Liver (tissue), 9 donors: ENCODE measurements around the gene ZNF600. TPM values are rescaled to one million over a fixed set of nuclear protein-coding genes. Genes with fewer than 3 reads are reported as not detected.
"Not testable (repeated sequence)": the region's sequence is repeated elsewhere in the genome, so short reads cannot be mapped to it uniquely, and the experiment has no call there.

Source experiments
- DNase-seq: peaks from one replicate; pipeline ENCODE4 v3.0.0-alpha.2; 2017; ENCODE audit warnings: low spot score
- H3K27ac ChIP-seq, 2 donors: one replicate each; pipeline ENCODE4 v1.7.0; 2013; ENCODE audit warnings: inconsistent platforms in 2 of 2, low read length in 2 of 2, control low read depth in 1 of 2, low read depth in 1 of 2, mild to moderate bottlenecking in 1 of 2
- H3K27me3 ChIP-seq, 4 donors: one replicate each; pipeline versions ENCODE4 v1.6.1 to v1.7.0; 2013; ENCODE audit warnings: low read length in 3 of 4, inconsistent platforms in 1 of 4, mild to moderate bottlenecking in 1 of 4, moderate library complexity in 1 of 4; ENCODE audit not compliant: control insufficient read depth in 4 of 4, insufficient read depth in 4 of 4
- H3K36me3 ChIP-seq, 4 donors: one replicate each; pipeline versions ENCODE4 v1.6.1 to v1.7.0; 2013; ENCODE audit warnings: low read length in 3 of 4, mild to moderate bottlenecking in 3 of 4, low read depth in 1 of 4, moderate library complexity in 1 of 4; ENCODE audit not compliant: control insufficient read depth in 4 of 4, insufficient read depth in 3 of 4
- H3K4me1 ChIP-seq, 4 donors: one replicate each; pipeline versions ENCODE4 v1.6.1 to v1.7.0; 2013; ENCODE audit warnings: low read length in 3 of 4, mild to moderate bottlenecking in 3 of 4, moderate library complexity in 1 of 4; ENCODE audit not compliant: control insufficient read depth in 4 of 4, insufficient read depth in 4 of 4
- H3K4me3 ChIP-seq, 3 donors: one replicate each; pipeline versions ENCODE4 v1.6.1 to v1.7.0; 2013; ENCODE audit warnings: low read length in 3 of 3, control low read depth in 1 of 3, low read depth in 1 of 3, mild to moderate bottlenecking in 1 of 3
- H3K9ac ChIP-seq, 2 donors: one replicate each; pipeline ENCODE4 v1.7.0; 2013; ENCODE audit warnings: low read length in 2 of 2, mild to moderate bottlenecking in 2 of 2, moderate library complexity in 2 of 2, control low read depth in 1 of 2, low read depth in 1 of 2
- H3K9me3 ChIP-seq, 4 donors: one replicate each; pipeline versions ENCODE4 v1.6.1 to v1.7.0; 2013; ENCODE audit warnings: low read length in 3 of 4; ENCODE audit not compliant: control insufficient read depth in 4 of 4
- EGR1 ChIP-seq, 2 donors: IDR thresholded peaks; 2 replicates each; pipeline ENCODE4 v1.6.1; 2016 to 2018; ENCODE audit warnings: antibody characterized with exemption in 2 of 2, low read depth in 2 of 2
- FOXA1 ChIP-seq: IDR thresholded peaks from 2 replicates; pipeline ENCODE4 v1.6.1; 2016; ENCODE audit warnings: antibody characterized with exemption
- FOXA2 ChIP-seq: IDR thresholded peaks from 2 replicates; pipeline ENCODE4 v1.6.1; 2016; ENCODE audit warnings: antibody characterized with exemption
- GABPA ChIP-seq, 2 donors: IDR thresholded peaks in 1 of 2; conservative IDR thresholded peaks in 1 of 2; 2 replicates each; pipeline ENCODE4 v1.6.1; 2016; ENCODE audit warnings: antibody characterized with exemption in 2 of 2, mild to moderate bottlenecking in 1 of 2, moderate library complexity in 1 of 2
- HNF4A ChIP-seq, 2 donors: conservative IDR thresholded peaks; 2 replicates each; pipeline ENCODE4 v1.6.1; 2016; ENCODE audit warnings: antibody characterized with exemption in 2 of 2, mild to moderate bottlenecking in 2 of 2
- HNF4G ChIP-seq: IDR thresholded peaks from 2 replicates; pipeline ENCODE4 v1.6.1; 2016; ENCODE audit warnings: antibody characterized with exemption
- JUND ChIP-seq, 2 donors: IDR thresholded peaks; 2 replicates each; pipeline ENCODE4 v1.6.1; 2016; ENCODE audit warnings: antibody characterized with exemption in 2 of 2
- NR2F2 ChIP-seq: IDR thresholded peaks from 2 replicates; pipeline ENCODE4 v1.6.1; 2016; ENCODE audit warnings: antibody characterized with exemption
- RAD21 ChIP-seq, 2 donors: IDR thresholded peaks; 2 replicates each; pipeline ENCODE4 v1.6.1; 2016; ENCODE audit warnings: antibody characterized with exemption in 2 of 2, mild to moderate bottlenecking in 2 of 2
- RXRA ChIP-seq, 2 donors: IDR thresholded peaks; 2 replicates each; pipeline ENCODE4 v1.6.1; 2017 to 2018; ENCODE audit warnings: antibody characterized with exemption in 2 of 2, mild to moderate bottlenecking in 1 of 2
- SP1 ChIP-seq: IDR thresholded peaks from 2 replicates; pipeline ENCODE4 v1.6.1; 2018; ENCODE audit warnings: antibody characterized with exemption, mild to moderate bottlenecking
- TAF1 ChIP-seq: conservative IDR thresholded peaks from 2 replicates; pipeline ENCODE4 v1.6.1; 2016; ENCODE audit warnings: antibody characterized with exemption, mild to moderate bottlenecking
- YY1 ChIP-seq: IDR thresholded peaks from 2 replicates; pipeline ENCODE4 v1.6.1; 2016; ENCODE audit warnings: antibody characterized with exemption, mild to moderate bottlenecking
- WGBS: extraction: QIAGEN DNeasy Blood & Tissue Kit; methylation state at CpG from one replicate; pipeline ENCODE4 v1.1.7; 2013; 5-methylcytosine and 5-hydroxymethylcytosine counted together
- polyA plus RNA-seq, 2 donors: library from polyadenylated mRNA; stranded (reverse) in 1 of 2; unstranded in 1 of 2; fragments of 200-250 nt in 1 of 2; fragments of >200 nt in 1 of 2; fragmentation: Nextera tagmentation in 1 of 2; extraction: Ambion mirVana in 1 of 2; gene quantifications; one replicate each; pipeline versions ENCODE4 v1.2.1 to v1.2.3, GENCODE V29; 2013 to 2015
- total RNA-seq, 2 donors: library from RNA; depleted of rRNA; stranded (reverse); fragments of >200 nt; gene quantifications; one replicate each; pipeline ENCODE4 v1.2.3, GENCODE V29; 2014
- TF ChIP-seq, protein P1 (sequence below): IDR thresholded peaks from 2 replicates; pipeline ENCODE4 v1.6.1; 2016; ENCODE audit warnings: antibody characterized with exemption
- TF ChIP-seq, protein P2 (sequence below): IDR thresholded peaks from 2 replicates; pipeline ENCODE4 v1.6.1; 2016; ENCODE audit warnings: antibody characterized with exemption, mild to moderate bottlenecking
- TF ChIP-seq, protein P3 (sequence below): IDR thresholded peaks from 2 replicates; pipeline ENCODE4 v1.6.1; 2016; ENCODE audit warnings: antibody characterized with exemption
- TF ChIP-seq, protein P4 (sequence below): fragments of 150-350 bp; IDR thresholded peaks from 2 replicates; pipeline ENCODE4 v1.5.1; 2017; ENCODE audit warnings: improper control_type of control experiment, low read depth, low read length; ENCODE audit not compliant: missing input control
- donor health status: healthy.
- donor health status: healthy.
- donor health status: healthy.
- donor health status: healthy.
- donor health status: healthy.

Gene ZNF600
- total and polyA plus RNA-seq, 4 donors = 1.4 to 2.1 (median 1.6) TPM

DNA sequence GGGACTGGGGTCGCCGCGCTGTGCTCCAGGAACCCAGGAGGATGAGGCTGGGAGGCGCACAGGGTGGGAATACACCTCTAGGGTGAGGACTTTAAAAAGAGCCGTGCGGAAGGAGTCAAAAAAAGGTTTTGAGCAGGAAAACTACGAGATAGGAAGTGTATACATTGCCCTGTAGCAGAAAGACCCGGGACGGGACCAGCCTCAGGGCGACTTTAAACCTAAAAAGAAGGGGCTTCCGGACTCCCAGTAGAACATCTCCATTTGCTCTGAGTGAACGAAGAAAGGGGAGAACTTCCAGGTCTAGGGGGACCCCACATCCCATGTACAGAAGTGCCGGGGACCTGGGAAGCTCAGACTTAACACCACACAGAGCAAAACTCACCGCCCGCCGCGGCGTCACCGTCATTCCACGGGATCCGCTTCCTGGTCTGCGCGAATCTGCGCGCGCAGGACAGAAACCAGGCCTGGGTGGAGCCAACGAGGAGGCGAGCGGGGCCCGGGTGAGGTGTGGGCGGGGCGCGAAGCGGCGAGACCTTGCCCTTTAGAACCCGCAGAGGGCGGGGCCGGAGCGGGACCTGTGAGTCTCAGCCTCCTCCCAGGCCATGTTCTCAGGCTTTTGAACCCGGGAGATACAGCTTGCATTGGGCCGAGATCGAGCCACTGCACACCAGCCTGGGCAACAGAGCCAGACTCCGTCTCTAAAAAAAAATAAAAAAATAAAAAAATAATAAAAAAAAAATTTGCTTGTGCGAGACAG is 34.8 kb upstream of the ZNF600 start, which contains the start of gene ZNF28:
TSS of gene ZNF28 (minus strand) at position 430 of the 757 bp plus-strand sequence. CDS start 3,675 bp downstream, outside the sequence.
- not testable (repeated sequence) for H3K27ac ChIP-seq
- DNase-seq = peak; percentile 62
- H3K4me3 ChIP-seq = peak within 1 kb of the TSS; percentile 40 to 59 (median 53)

DNA sequence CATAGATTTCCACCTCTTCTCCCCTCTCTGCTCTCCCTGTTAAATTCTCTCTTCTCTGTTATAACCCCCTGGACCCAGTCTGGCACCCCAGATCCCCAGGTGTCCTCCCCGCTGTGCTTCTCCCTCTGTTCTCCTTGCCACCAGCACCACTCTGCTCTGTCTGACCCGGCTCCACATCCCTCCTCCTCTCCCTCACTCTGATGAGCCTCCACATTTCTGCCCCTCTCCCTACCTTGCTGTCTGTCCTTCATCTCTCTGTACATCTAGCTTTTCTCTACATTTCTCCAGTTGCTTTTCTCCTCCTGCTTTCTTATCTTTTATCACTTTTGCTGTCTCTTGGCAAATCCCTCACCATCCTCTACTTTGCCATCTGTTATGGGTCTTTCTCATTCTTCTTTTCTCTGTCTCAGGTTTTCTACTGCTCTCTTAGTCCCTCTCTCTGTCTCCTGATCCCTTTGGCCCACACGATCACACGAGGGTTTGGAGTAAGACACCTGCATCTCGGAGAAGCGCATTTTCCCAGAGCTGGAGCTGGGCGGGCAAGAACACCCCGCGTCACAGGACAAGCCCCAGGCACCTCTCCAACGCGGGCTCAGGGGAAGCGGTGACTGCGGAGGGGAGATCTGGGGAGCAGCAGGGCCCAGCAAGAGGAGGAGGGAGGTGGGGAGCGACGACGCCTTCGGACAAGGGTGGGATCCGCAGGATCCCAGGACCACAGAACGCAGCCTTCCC is 34.0 kb upstream of the ZNF600 start:
- not testable (repeated sequence) for H3K4me1 ChIP-seq, H3K9ac ChIP-seq, H3K27ac ChIP-seq, H3K27me3 ChIP-seq, H3K36me3 ChIP-seq
- Histone ChIP-seq H3K4me3 (peak overlapping the region in 2 of 3 donors; percentile 40 to 53), H3K9me3 (peaks cover 2 to 11% (median 6%) of the 10 kb centered on the region in 4 donors)
- 12% methylated on average over 19 of the region's 19 CpGs for WGBS
- DNase-seq = peak; percentile 39

More for the DNA sequence above, 34.8 kb upstream of the ZNF600 start, which contains the start of gene ZNF28:
- peak in 1 of 2 donors; percentile 27 for TF ChIP-seq GABPA (IDR thresholded peaks at IDR 0.05 in 1 of 2, conservative IDR thresholded peaks at IDR 0.05 in 1 of 2)
- not testable (repeated sequence) for H3K9ac ChIP-seq, H3K36me3 ChIP-seq, H3K4me1 ChIP-seq, H3K27me3 ChIP-seq
- H3K9me3 ChIP-seq = peaks cover 0 to 13% (median 9%) of the 10 kb centered on the region in 4 donors
- 3% methylated on average over 36 of the region's 44 CpGs for WGBS

DNA sequence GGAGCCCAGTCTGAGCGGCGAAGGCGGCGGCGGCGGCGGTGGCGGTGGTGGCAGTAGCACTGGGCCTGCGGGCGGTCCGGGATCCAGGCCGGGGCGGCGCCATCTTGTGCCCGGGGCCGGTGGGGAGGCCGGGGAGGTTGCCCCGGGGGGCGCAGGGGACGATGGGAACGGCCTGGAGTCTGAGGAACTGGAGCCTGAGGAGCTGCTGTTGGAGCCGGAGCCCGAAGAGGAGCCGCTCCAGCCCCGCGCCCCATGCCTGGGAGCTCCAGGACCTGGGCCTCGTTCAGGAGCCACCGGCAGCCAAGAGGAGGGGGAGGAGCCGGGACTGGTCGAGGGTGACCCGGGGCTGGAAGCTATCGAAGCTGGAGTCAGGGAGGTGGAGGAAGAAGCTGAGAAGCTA is 23.2 kb upstream of the ZNF600 start:
- Histone ChIP-seq H3K4me3 (peak overlapping the region in 1 of 3 donors; percentile 29), H3K9me3 (peaks cover 7 to 30% (median 20%) of the 10 kb centered on the region in 4 donors), H3K27me3 (no peaks in the 10 kb centered on the region), H3K36me3 (peaks cover 0 to 4% (median 3%) of the 10 kb centered on the region in 4 donors), H3K27ac (no peak overlapping the region), H3K4me1 (no peaks in the 10 kb centered on the region), H3K9ac (no peak overlapping the region)
- 98% methylated on average over 32 of the region's 32 CpGs for WGBS
- DNase-seq = no peak
- TF ChIP-seq RXRA (IDR thresholded peaks at IDR 0.05) (no peak), SP1 (no peak), EGR1 (IDR thresholded peaks at IDR 0.05; ENCODE audit: low read depth in 2 of 2) (no peak), HNF4G (no peak), GABPA (IDR thresholded peaks at IDR 0.05 in 1 of 2, conservative IDR thresholded peaks at IDR 0.05 in 1 of 2) (no peak), YY1 (no peak), FOXA2 (no peak), FOXA1 (no peak), NR2F2 (no peak), HNF4A (conservative IDR thresholded peaks at IDR 0.05) (no peak), TAF1 (no peak), JUND (IDR thresholded peaks at IDR 0.05) (no peak), RAD21 (IDR thresholded peaks at IDR 0.05) (no peak)
- TF ChIP-seq, protein P1, sequence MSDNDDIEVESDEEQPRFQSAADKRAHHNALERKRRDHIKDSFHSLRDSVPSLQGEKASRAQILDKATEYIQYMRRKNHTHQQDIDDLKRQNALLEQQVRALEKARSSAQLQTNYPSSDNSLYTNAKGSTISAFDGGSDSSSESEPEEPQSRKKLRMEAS = no peak
- TF ChIP-seq, protein P2, sequence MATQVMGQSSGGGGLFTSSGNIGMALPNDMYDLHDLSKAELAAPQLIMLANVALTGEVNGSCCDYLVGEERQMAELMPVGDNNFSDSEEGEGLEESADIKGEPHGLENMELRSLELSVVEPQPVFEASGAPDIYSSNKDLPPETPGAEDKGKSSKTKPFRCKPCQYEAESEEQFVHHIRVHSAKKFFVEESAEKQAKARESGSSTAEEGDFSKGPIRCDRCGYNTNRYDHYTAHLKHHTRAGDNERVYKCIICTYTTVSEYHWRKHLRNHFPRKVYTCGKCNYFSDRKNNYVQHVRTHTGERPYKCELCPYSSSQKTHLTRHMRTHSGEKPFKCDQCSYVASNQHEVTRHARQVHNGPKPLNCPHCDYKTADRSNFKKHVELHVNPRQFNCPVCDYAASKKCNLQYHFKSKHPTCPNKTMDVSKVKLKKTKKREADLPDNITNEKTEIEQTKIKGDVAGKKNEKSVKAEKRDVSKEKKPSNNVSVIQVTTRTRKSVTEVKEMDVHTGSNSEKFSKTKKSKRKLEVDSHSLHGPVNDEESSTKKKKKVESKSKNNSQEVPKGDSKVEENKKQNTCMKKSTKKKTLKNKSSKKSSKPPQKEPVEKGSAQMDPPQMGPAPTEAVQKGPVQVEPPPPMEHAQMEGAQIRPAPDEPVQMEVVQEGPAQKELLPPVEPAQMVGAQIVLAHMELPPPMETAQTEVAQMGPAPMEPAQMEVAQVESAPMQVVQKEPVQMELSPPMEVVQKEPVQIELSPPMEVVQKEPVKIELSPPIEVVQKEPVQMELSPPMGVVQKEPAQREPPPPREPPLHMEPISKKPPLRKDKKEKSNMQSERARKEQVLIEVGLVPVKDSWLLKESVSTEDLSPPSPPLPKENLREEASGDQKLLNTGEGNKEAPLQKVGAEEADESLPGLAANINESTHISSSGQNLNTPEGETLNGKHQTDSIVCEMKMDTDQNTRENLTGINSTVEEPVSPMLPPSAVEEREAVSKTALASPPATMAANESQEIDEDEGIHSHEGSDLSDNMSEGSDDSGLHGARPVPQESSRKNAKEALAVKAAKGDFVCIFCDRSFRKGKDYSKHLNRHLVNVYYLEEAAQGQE = no peak
- TF ChIP-seq, protein P3, sequence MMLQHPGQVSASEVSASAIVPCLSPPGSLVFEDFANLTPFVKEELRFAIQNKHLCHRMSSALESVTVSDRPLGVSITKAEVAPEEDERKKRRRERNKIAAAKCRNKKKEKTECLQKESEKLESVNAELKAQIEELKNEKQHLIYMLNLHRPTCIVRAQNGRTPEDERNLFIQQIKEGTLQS = no peak
- TF ChIP-seq, protein P4, sequence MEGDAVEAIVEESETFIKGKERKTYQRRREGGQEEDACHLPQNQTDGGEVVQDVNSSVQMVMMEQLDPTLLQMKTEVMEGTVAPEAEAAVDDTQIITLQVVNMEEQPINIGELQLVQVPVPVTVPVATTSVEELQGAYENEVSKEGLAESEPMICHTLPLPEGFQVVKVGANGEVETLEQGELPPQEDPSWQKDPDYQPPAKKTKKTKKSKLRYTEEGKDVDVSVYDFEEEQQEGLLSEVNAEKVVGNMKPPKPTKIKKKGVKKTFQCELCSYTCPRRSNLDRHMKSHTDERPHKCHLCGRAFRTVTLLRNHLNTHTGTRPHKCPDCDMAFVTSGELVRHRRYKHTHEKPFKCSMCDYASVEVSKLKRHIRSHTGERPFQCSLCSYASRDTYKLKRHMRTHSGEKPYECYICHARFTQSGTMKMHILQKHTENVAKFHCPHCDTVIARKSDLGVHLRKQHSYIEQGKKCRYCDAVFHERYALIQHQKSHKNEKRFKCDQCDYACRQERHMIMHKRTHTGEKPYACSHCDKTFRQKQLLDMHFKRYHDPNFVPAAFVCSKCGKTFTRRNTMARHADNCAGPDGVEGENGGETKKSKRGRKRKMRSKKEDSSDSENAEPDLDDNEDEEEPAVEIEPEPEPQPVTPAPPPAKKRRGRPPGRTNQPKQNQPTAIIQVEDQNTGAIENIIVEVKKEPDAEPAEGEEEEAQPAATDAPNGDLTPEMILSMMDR = no peak
